ENCODE data around the gene INAFM2.
A peak's percentile ranks its signal among the peaks of the same experiment; 100 is the strongest.

INAFM2 gene

GRCh38 chr15:40323239-40323952 is at the start of gene INAFM2:
Gene INAFM2, plus strand, starts transcription at chr15:40323692. Its CDS starts 364 bp downstream, at chr15:40324056.
- Histone ChIP-seq H3K36me3 (ENCODE audit: control insufficient read depth in 5 of 5, insufficient read depth in 5 of 5, low read length in 5 of 5) (no peaks in the 10 kb centered on the region), H3K4me3 (ENCODE audit: low read depth in 1 of 5, low read length in 5 of 5) (peak within 1 kb of the TSS in 4 of 5 donors; percentile 59 to 80 (median 68)), H3K27me3 (ENCODE audit: control insufficient read depth in 5 of 5, insufficient read depth in 4 of 5, low read length in 5 of 5) (no peaks in the 10 kb centered on the region), H3K4me1 (ENCODE audit: control insufficient read depth in 5 of 5, insufficient read depth in 5 of 5, low read length in 5 of 5) (peaks cover 0 to 37% (median 24%) of the 10 kb centered on the region in 5 donors), H3K9me3 (ENCODE audit: control insufficient read depth in 5 of 5, low read length in 5 of 5) (no peaks in the 10 kb centered on the region), H3K9ac (ENCODE audit: low read length in 5 of 5) (peak within 1 kb of the TSS in 4 of 5 donors; percentile 18 to 75 (median 64)), H3K27ac (ENCODE audit: low read depth, low read length) (no peak within 1 kb of the TSS)

- H3K27me3 ChIP-seq (ENCODE audit: control insufficient read depth in 5 of 5, insufficient read depth in 4 of 5, low read length in 5 of 5): peaks cover 3 to 26% (median 19%) of the 10 kb centered on the region in 5 donors
- no peaks in the 10 kb centered on the region for H3K9me3 ChIP-seq (ENCODE audit: control insufficient read depth in 5 of 5, low read length in 5 of 5)
- H3K4me1 ChIP-seq (ENCODE audit: control insufficient read depth in 5 of 5, insufficient read depth in 5 of 5, low read length in 5 of 5): peaks cover 1 to 38% (median 12%) of the 10 kb centered on the region in 5 donors
- no peak overlapping the region for H3K4me3 ChIP-seq (ENCODE audit: low read depth in 1 of 5, low read length in 5 of 5)
- no peak overlapping the region for H3K27ac ChIP-seq (ENCODE audit: low read depth, low read length)
- H3K36me3 ChIP-seq (ENCODE audit: control insufficient read depth in 5 of 5, insufficient read depth in 5 of 5, low read length in 5 of 5): no peaks in the 10 kb centered on the region
- no peak overlapping the region for H3K9ac ChIP-seq (ENCODE audit: low read length in 5 of 5)
Measured at GRCh38 chr15:40274350-40275274, 48.9 kb upstream of the INAFM2 start.

GRCh38 chr15:40275523-40275922 is 48.0 kb upstream of the INAFM2 start:
- no peak overlapping the region for H3K27ac ChIP-seq (ENCODE audit: low read depth, low read length)
- H3K9me3 ChIP-seq (ENCODE audit: control insufficient read depth in 5 of 5, low read length in 5 of 5): no peaks in the 10 kb centered on the region
- H3K4me1 ChIP-seq (ENCODE audit: control insufficient read depth in 5 of 5, insufficient read depth in 5 of 5, low read length in 5 of 5): peaks cover 1 to 44% (median 19%) of the 10 kb centered on the region in 5 donors

GRCh38 chr15:40275954-40276353 is 47.5 kb upstream of the INAFM2 start:
- H3K27ac ChIP-seq (ENCODE audit: low read depth, low read length): no peak overlapping the region

More at GRCh38 chr15:40275523-40275922, 48.0 kb upstream of the INAFM2 start:
- Histone ChIP-seq H3K36me3 (ENCODE audit: control insufficient read depth in 5 of 5, insufficient read depth in 5 of 5, low read length in 5 of 5) (no peaks in the 10 kb centered on the region), H3K4me3 (ENCODE audit: low read depth in 1 of 5, low read length in 5 of 5) (no peak overlapping the region), H3K27me3 (ENCODE audit: control insufficient read depth in 5 of 5, insufficient read depth in 4 of 5, low read length in 5 of 5) (peaks cover 7 to 36% (median 25%) of the 10 kb centered on the region in 5 donors), H3K9ac (ENCODE audit: low read length in 5 of 5) (no peak overlapping the region)

GRCh38 chr15:40276927-40277326 is 46.6 kb upstream of the INAFM2 start:
- H3K36me3 ChIP-seq (ENCODE audit: control insufficient read depth in 5 of 5, insufficient read depth in 5 of 5, low read length in 5 of 5): no peaks in the 10 kb centered on the region
- peaks cover 1 to 53% (median 23%) of the 10 kb centered on the region in 5 donors for H3K4me1 ChIP-seq (ENCODE audit: control insufficient read depth in 5 of 5, insufficient read depth in 5 of 5, low read length in 5 of 5)
- peaks cover 20 to 45% (median 38%) of the 10 kb centered on the region in 5 donors for H3K27me3 ChIP-seq (ENCODE audit: control insufficient read depth in 5 of 5, insufficient read depth in 4 of 5, low read length in 5 of 5)
- no peak overlapping the region for H3K4me3 ChIP-seq (ENCODE audit: low read depth in 1 of 5, low read length in 5 of 5)
- H3K27ac ChIP-seq (ENCODE audit: low read depth, low read length): no peak overlapping the region
- no peaks in the 10 kb centered on the region for H3K9me3 ChIP-seq (ENCODE audit: control insufficient read depth in 5 of 5, low read length in 5 of 5)
- H3K9ac ChIP-seq (ENCODE audit: low read length in 5 of 5): no peak overlapping the region

More at GRCh38 chr15:40275954-40276353, 47.5 kb upstream of the INAFM2 start:
- Histone ChIP-seq H3K9me3 (ENCODE audit: control insufficient read depth in 5 of 5, low read length in 5 of 5) (no peaks in the 10 kb centered on the region), H3K27me3 (ENCODE audit: control insufficient read depth in 5 of 5, insufficient read depth in 4 of 5, low read length in 5 of 5) (peaks cover 11 to 40% (median 29%) of the 10 kb centered on the region in 5 donors), H3K4me3 (ENCODE audit: low read depth in 1 of 5, low read length in 5 of 5) (no peak overlapping the region), H3K9ac (ENCODE audit: low read length in 5 of 5) (no peak overlapping the region), H3K36me3 (ENCODE audit: control insufficient read depth in 5 of 5, insufficient read depth in 5 of 5, low read length in 5 of 5) (no peaks in the 10 kb centered on the region), H3K4me1 (ENCODE audit: control insufficient read depth in 5 of 5, insufficient read depth in 5 of 5, low read length in 5 of 5) (peaks cover 1 to 45% (median 19%) of the 10 kb centered on the region in 5 donors)

GRCh38 chr15:40277471-40277870 is 46.0 kb upstream of the INAFM2 start:
- Histone ChIP-seq H3K27ac (ENCODE audit: low read depth, low read length) (no peak overlapping the region), H3K9ac (ENCODE audit: low read length in 5 of 5) (no peak overlapping the region), H3K4me1 (ENCODE audit: control insufficient read depth in 5 of 5, insufficient read depth in 5 of 5, low read length in 5 of 5) (peaks cover 1 to 58% (median 28%) of the 10 kb centered on the region in 5 donors), H3K27me3 (ENCODE audit: control insufficient read depth in 5 of 5, insufficient read depth in 4 of 5, low read length in 5 of 5) (peaks cover 26 to 49% (median 43%) of the 10 kb centered on the region in 5 donors), H3K36me3 (ENCODE audit: control insufficient read depth in 5 of 5, insufficient read depth in 5 of 5, low read length in 5 of 5) (no peaks in the 10 kb centered on the region), H3K4me3 (ENCODE audit: low read depth in 1 of 5, low read length in 5 of 5) (peak overlapping the region in 1 of 5 donors; percentile 34), H3K9me3 (ENCODE audit: control insufficient read depth in 5 of 5, low read length in 5 of 5) (no peaks in the 10 kb centered on the region)

- Histone ChIP-seq H3K27me3 (ENCODE audit: control insufficient read depth in 5 of 5, insufficient read depth in 4 of 5, low read length in 5 of 5) (peaks cover 28 to 53% (median 48%) of the 10 kb centered on the region in 5 donors), H3K27ac (ENCODE audit: low read depth, low read length) (no peak overlapping the region), H3K36me3 (ENCODE audit: control insufficient read depth in 5 of 5, insufficient read depth in 5 of 5, low read length in 5 of 5) (no peaks in the 10 kb centered on the region), H3K9me3 (ENCODE audit: control insufficient read depth in 5 of 5, low read length in 5 of 5) (no peaks in the 10 kb centered on the region), H3K9ac (ENCODE audit: low read length in 5 of 5) (no peak overlapping the region), H3K4me3 (ENCODE audit: low read depth in 1 of 5, low read length in 5 of 5) (no peak overlapping the region), H3K4me1 (ENCODE audit: control insufficient read depth in 5 of 5, insufficient read depth in 5 of 5, low read length in 5 of 5) (peaks cover 1 to 64% (median 34%) of the 10 kb centered on the region in 5 donors)
Measured at GRCh38 chr15:40278026-40278425, 45.5 kb upstream of the INAFM2 start.

GRCh38 chr15:40279437-40280141 is 43.9 kb upstream of the INAFM2 start:
- Histone ChIP-seq H3K36me3 (ENCODE audit: control insufficient read depth in 5 of 5, insufficient read depth in 5 of 5, low read length in 5 of 5) (no peaks in the 10 kb centered on the region), H3K4me1 (ENCODE audit: control insufficient read depth in 5 of 5, insufficient read depth in 5 of 5, low read length in 5 of 5) (peaks cover 3 to 70% (median 39%) of the 10 kb centered on the region in 5 donors), H3K9ac (ENCODE audit: low read length in 5 of 5) (no peak overlapping the region), H3K27me3 (ENCODE audit: control insufficient read depth in 5 of 5, insufficient read depth in 4 of 5, low read length in 5 of 5) (peaks cover 33 to 65% (median 58%) of the 10 kb centered on the region in 5 donors), H3K27ac (ENCODE audit: low read depth, low read length) (no peak overlapping the region), H3K4me3 (ENCODE audit: low read depth in 1 of 5, low read length in 5 of 5) (peak overlapping the region in 2 of 5 donors; percentile 24 to 40), H3K9me3 (ENCODE audit: control insufficient read depth in 5 of 5, low read length in 5 of 5) (no peaks in the 10 kb centered on the region)

GRCh38 chr15:40280260-40281056 is 43.0 kb upstream of the INAFM2 start:
- no peaks in the 10 kb centered on the region for H3K9me3 ChIP-seq (ENCODE audit: control insufficient read depth in 5 of 5, low read length in 5 of 5)
- peaks cover 33 to 65% (median 58%) of the 10 kb centered on the region in 5 donors for H3K27me3 ChIP-seq (ENCODE audit: control insufficient read depth in 5 of 5, insufficient read depth in 4 of 5, low read length in 5 of 5)

More at GRCh38 chr15:40280260-40281056, 43.0 kb upstream of the INAFM2 start:
- H3K4me3 ChIP-seq (ENCODE audit: low read depth in 1 of 5, low read length in 5 of 5): no peak overlapping the region
- no peak overlapping the region for H3K9ac ChIP-seq (ENCODE audit: low read length in 5 of 5)
- no peaks in the 10 kb centered on the region for H3K36me3 ChIP-seq (ENCODE audit: control insufficient read depth in 5 of 5, insufficient read depth in 5 of 5, low read length in 5 of 5)
- H3K4me1 ChIP-seq (ENCODE audit: control insufficient read depth in 5 of 5, insufficient read depth in 5 of 5, low read length in 5 of 5): peaks cover 3 to 76% (median 39%) of the 10 kb centered on the region in 5 donors
- no peak overlapping the region for H3K27ac ChIP-seq (ENCODE audit: low read depth, low read length)

Measured in subcutaneous abdominal adipose tissue (tissue), 5 donors.